AG04450 (cell line): ENCODE data around the gene ARHGEF38. TPM values are rescaled to one million over a fixed set of nuclear protein-coding genes. Genes with fewer than 3 reads are reported as not detected.

Source experiments
- CTCF ChIA-PET: fragments of 300-600, 350-600 bp; formaldehyde crosslinking; extraction: SDS; loops from one replicate; lab custom pipeline; 2022; ENCODE audit warnings: antibody characterized with exemption, inconsistent platforms; lab: Charles Lee
- POLR2A ChIA-PET: fragments of 350-600 bp; formaldehyde crosslinking; extraction: SDS; loops from one replicate; lab custom pipeline; 2021; ENCODE audit warnings: antibody characterized with exemption, inconsistent platforms; lab: Yijun Ruan, JAX
- DNase-seq: peaks from one replicate; pipeline ENCODE4 v3.0.0-alpha.2; 2011; ENCODE audit warnings: low read depth, low spot score
- H3K27ac ChIP-seq: one replicate; pipeline ENCODE4 v1.5.1; 2012; ENCODE audit warnings: low read depth, low read length, control low read depth
- H3K27me3 ChIP-seq: one replicate; pipeline ENCODE4 v1.6.0; 2012; ENCODE audit warnings: low read length; ENCODE audit not compliant: control insufficient read depth, insufficient read depth
- H3K4me3 ChIP-seq: 2 replicates; pipeline ENCODE4 v1.5.1; 2011; ENCODE audit warnings: mild to moderate bottlenecking, low read depth, low read length, control low read depth
- H3K9me3 ChIP-seq: 2 replicates; pipeline ENCODE4 v1.5.1; 2012; ENCODE audit warnings: low read length; ENCODE audit not compliant: control insufficient read depth, insufficient read depth
- polyA plus RNA-seq: library from polyadenylated mRNA; depleted of rRNA; stranded (reverse); fragments of >200 nt; gene quantifications from 2 replicates; pipeline ENCODE4 v1.2.3, GENCODE V29; 2011
- TF ChIP-seq, protein P1 (sequence below): IDR thresholded peaks from 2 replicates; pipeline ENCODE4 v1.5.1; 2011; ENCODE audit warnings: low read depth, low read length, control low read depth, inconsistent platforms

ARHGEF38 gene
- polyA plus RNA-seq, 1 experiment = not detected

DNA sequence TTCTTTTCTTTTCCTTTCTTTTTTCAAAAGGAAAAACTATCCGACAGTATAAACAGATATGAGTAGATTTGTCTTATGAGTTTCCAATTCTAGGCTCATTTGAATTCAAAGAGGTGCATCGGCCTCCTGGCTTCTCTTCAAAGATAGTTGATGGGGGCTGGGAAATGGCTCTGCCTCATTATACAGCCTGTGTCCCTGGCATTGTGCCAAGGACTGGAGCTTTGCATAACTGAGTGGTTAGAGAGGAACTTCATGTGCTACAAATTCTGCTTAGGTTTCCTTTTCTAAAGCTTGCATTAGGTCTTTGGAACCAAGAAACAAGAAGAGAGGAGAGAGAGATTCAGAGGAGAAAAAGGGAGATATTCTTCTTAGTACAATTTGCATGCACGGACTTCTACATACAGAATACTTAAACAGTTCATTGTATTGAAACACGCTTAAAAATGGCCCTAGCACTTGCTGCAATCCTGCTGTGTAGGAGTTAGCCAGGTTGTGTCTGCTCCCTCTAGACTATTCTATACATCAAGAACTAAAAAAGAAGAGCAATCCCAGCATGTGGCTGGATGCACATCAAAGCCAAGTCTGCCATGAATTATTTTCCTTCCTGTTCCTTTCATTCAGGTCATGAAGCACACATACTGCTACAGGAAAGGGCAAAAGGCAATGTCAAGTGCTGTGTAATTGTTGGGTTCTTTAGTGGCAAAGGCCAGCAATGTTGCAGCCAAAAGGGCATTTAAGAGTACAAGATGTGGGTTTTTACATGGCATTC, 85.2 kb downstream of the ARHGEF38 start:
- no peaks in the 10 kb centered on the region for H3K27me3 ChIP-seq
- TF ChIP-seq, protein P1, sequence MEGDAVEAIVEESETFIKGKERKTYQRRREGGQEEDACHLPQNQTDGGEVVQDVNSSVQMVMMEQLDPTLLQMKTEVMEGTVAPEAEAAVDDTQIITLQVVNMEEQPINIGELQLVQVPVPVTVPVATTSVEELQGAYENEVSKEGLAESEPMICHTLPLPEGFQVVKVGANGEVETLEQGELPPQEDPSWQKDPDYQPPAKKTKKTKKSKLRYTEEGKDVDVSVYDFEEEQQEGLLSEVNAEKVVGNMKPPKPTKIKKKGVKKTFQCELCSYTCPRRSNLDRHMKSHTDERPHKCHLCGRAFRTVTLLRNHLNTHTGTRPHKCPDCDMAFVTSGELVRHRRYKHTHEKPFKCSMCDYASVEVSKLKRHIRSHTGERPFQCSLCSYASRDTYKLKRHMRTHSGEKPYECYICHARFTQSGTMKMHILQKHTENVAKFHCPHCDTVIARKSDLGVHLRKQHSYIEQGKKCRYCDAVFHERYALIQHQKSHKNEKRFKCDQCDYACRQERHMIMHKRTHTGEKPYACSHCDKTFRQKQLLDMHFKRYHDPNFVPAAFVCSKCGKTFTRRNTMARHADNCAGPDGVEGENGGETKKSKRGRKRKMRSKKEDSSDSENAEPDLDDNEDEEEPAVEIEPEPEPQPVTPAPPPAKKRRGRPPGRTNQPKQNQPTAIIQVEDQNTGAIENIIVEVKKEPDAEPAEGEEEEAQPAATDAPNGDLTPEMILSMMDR = no peak
- no peak overlapping the region for H3K27ac ChIP-seq
- CTCF ChIA-PET = no interaction called here
- DNase-seq = no peak
- H3K9me3 ChIP-seq = no peaks in the 10 kb centered on the region
- H3K4me3 ChIP-seq = no peak overlapping the region
- POLR2A ChIA-PET = no interaction called here

DNA sequence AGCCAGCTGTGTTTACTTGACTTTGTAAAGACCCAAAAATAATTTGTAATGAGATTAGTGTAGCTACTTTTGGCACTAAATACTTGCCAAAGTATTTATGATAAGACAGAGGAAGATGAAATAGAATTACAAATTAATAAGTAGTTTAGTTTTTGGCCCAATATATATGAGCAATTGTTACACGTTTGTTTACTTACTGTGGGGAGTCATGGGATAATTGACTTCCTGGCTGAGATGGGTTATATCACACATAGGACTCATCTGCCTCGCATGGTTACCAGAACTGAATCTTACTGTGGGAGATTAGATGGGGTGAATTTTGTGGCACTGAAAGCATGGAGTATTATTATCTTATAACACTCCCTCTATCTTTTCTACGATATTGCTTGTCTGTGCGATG, 89.4 kb downstream of the ARHGEF38 start:
- ChIA-PET POLR2A (no interaction called here), CTCF (no interaction called here)
- Histone ChIP-seq H3K27ac (no peak overlapping the region), H3K9me3 (no peaks in the 10 kb centered on the region), H3K4me3 (no peak overlapping the region), H3K27me3 (no peaks in the 10 kb centered on the region)
- TF ChIP-seq, protein P1 = no peak
- no peak for DNase-seq

DNA sequence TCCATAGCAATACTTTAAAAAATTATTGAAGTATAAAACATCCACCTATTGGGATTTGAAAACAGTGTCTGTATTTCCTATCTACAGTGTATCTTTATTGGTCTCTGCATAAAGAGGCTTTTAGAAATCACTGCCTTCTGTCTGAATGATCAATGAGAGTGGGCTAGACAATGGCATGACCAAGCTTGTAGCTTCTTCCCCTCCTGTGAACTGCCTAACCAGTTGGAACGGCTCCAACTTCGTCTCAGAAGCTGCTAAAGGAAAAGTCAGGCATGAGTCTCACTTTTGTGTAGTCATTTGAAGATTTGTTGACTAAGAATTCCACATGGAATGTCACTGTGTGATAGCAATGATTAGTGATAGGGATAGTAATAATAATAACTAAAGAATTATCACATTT, 91.8 kb downstream of the ARHGEF38 start:
- H3K4me3 ChIP-seq = no peak overlapping the region
- no peak for DNase-seq
- H3K9me3 ChIP-seq = no peaks in the 10 kb centered on the region
- H3K27me3 ChIP-seq = no peaks in the 10 kb centered on the region
- CTCF ChIA-PET = no interaction called here
- TF ChIP-seq, protein P1 = no peak
- POLR2A ChIA-PET = no interaction called here
- H3K27ac ChIP-seq = no peak overlapping the region

DNA sequence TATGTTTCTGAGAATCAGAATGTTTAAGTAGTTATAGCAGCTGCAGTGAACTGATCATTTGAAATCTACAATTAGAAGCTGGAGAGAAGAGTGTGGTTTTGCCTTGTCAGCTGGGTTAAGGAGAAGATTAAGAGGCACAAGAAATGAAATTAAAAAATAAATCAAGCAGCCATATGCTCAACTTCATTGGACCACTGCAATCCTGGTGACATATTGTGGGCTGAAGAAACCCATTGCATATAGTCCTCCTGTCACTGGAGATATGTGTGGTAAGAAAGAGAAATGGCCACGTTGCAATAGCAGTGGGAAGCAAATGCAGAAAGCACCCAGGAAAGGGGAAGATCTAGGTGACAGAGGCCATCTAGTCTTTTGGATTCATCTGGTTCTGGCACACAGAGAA, 93.0 kb downstream of the ARHGEF38 start:
- no peak overlapping the region for H3K27ac ChIP-seq
- CTCF ChIA-PET = no interaction called here
- H3K4me3 ChIP-seq = no peak overlapping the region
- POLR2A ChIA-PET = no interaction called here
- TF ChIP-seq, protein P1 = no peak
- no peaks in the 10 kb centered on the region for H3K9me3 ChIP-seq
- no peaks in the 10 kb centered on the region for H3K27me3 ChIP-seq
- no peak for DNase-seq

DNA sequence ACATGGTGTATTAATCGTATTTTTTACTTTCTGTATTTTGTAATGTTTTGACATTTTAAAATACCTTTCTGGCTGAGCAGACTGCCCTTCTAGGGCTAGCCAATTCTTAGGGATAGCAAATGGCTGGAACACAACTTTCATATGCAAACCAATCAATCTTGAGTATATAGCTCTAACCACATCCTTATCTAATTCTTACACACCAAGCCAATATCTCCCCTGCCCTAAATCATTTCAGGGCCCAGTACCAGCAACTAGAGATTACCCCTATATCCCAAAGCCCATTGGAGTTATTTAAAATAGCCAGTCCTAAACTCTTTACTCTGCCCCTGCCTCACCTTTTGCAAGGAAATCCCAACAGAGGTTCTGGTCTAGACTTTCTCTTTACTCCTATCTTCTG, 97.8 kb downstream of the ARHGEF38 start:
- ChIA-PET CTCF (no interaction called here), POLR2A (no interaction called here)
- DNase-seq = no peak
- no peaks in the 10 kb centered on the region for H3K27me3 ChIP-seq
- no peak overlapping the region for H3K27ac ChIP-seq
- TF ChIP-seq, protein P1 = no peak
- no peak overlapping the region for H3K4me3 ChIP-seq
- H3K9me3 ChIP-seq = no peaks in the 10 kb centered on the region
